GM12878 (cell line): ENCODE results near the gene MUL1. TPM values are rescaled to one million over a fixed set of nuclear protein-coding genes. Genes with fewer than 3 reads are reported as not detected.

ENCODE experiments used
- ATAC-seq: fragments of 200-7000 bp; cut with Tn5 transposase; 3 replicates; pipeline ENCODE4 v1.9.1; 2020; ENCODE audit warnings: mild to moderate bottlenecking, moderate library complexity
- BruUV-seq: library from RNA; stranded (reverse); fragments of 400-500 nt; replicated peaks from 2 replicates; lab custom pipeline; 2021; lab: Mats Ljungman, UMichigan
- CTCF ChIA-PET: fragments of 300-600 bp; sonication (Branson Sonifier 250); formaldehyde crosslinking; extraction: SDS; loops from one replicate; lab custom pipeline; 2021; ENCODE audit warnings: inconsistent platforms; lab: Yijun Ruan, JAX
- POLR2A ChIA-PET: fragments of 350-600 bp; formaldehyde crosslinking; extraction: SDS; loops from one replicate; lab custom pipeline; 2021; ENCODE audit warnings: inconsistent platforms; lab: Charles Lee
- RAD21 ChIA-PET: fragments of 300-600 bp; sonication (Branson Sonifier 250); formaldehyde crosslinking; loops from one replicate; lab custom pipeline; 2023; ENCODE audit warnings: antibody characterized with exemption; ENCODE audit not compliant: unreplicated experiment; lab: Charles Lee
- SMC1A ChIA-PET: fragments of 300-600 bp; sonication (Branson Sonifier 250); formaldehyde crosslinking; loops from one replicate; lab custom pipeline; 2023; ENCODE audit not compliant: unreplicated experiment, uncharacterized antibody; lab: Charles Lee
- DNase-seq: peaks from one replicate; pipeline ENCODE4 v3.0.0-alpha.2; 2011; ENCODE audit warnings: low read depth, low spot score
- FAIRE-seq: peaks from 3 replicates; lab custom pipeline; 2011; peaks lifted over from hg19 to GRCh38; lab: Jason Lieb, UNC
- H2AFZ ChIP-seq: 2 replicates; pipeline ENCODE4 v1.6.0; 2011; ENCODE audit warnings: low read depth, low read length, control low read depth; ENCODE audit not compliant: control insufficient read depth
- H3K27ac ChIP-seq: 2 replicates; pipeline ENCODE4 v1.5.1; 2011; ENCODE audit warnings: control low read depth; ENCODE audit not compliant: control insufficient read depth, insufficient read depth
- H3K27me3 ChIP-seq, 2 experiments: replicated peaks in 1 of 2; 2 replicates each; pipeline versions ENCODE4 v1.6.0 to v1.6.1; 2011; ENCODE audit warnings: low read length in 1 of 2; ENCODE audit not compliant: control insufficient read depth in 2 of 2, insufficient read depth in 2 of 2
- H3K36me3 ChIP-seq, 2 experiments: 2 replicates each; pipeline ENCODE4 v1.5.1; 2011; ENCODE audit warnings: low read length in 1 of 2; ENCODE audit not compliant: control insufficient read depth in 2 of 2, insufficient read depth in 2 of 2
- H3K4me1 ChIP-seq: 2 replicates; pipeline ENCODE4 v1.6.1; 2011; ENCODE audit warnings: mild to moderate bottlenecking, low read length, moderate library complexity, mixed read lengths; ENCODE audit not compliant: control insufficient read depth, insufficient read depth
- H3K4me2 ChIP-seq: 2 replicates; pipeline ENCODE4 v1.6.0; 2011; ENCODE audit warnings: control low read depth; ENCODE audit not compliant: control insufficient read depth, insufficient read depth
- H3K4me3 ChIP-seq: fragments of 200-600 bp; sonication (generic); 2 replicates; pipeline ENCODE4 v1.5.1; 2016
- H3K79me2 ChIP-seq: 2 replicates; pipeline ENCODE4 v1.6.0; 2011; ENCODE audit warnings: low read length; ENCODE audit not compliant: control insufficient read depth, insufficient read depth
- H3K9ac ChIP-seq: 2 replicates; pipeline ENCODE4 v1.8.0; 2011; ENCODE audit warnings: low read length, control low read depth, mixed read lengths; ENCODE audit not compliant: control insufficient read depth, insufficient read depth
- H3K9me3 ChIP-seq: replicated peaks from 3 replicates; pipeline ENCODE4 v1.5.1; 2011; ENCODE audit warnings: mild to moderate bottlenecking, low read length; ENCODE audit not compliant: control insufficient read depth, insufficient read depth
- H4K20me1 ChIP-seq: 2 replicates; pipeline ENCODE4 v1.6.0; 2011; ENCODE audit not compliant: control insufficient read depth, insufficient read depth
- E4F1 ChIP-seq: fragments of 450-650 bp; IDR thresholded peaks from 2 replicates; pipeline ENCODE4 v1.6.1; 2018; ENCODE audit warnings: borderline replicate concordance, mild to moderate bottlenecking; ENCODE audit not compliant: partially characterized antibody
- EGR1 ChIP-seq, 2 experiments: IDR thresholded peaks; 1 replicate in 1 of 2; 2 replicates in 1 of 2; pipeline ENCODE4 v1.6.1; 2011 to 2012; ENCODE audit warnings: low read depth in 2 of 2, low read length in 2 of 2, borderline replicate concordance in 1 of 2, mild to moderate bottlenecking in 1 of 2, moderate library complexity in 1 of 2
- HCFC1 ChIP-seq: fragments of 150-350 bp; IDR thresholded peaks from 2 replicates; pipeline ENCODE4 v1.6.1; 2014; ENCODE audit warnings: low read length
- KLF5 ChIP-seq: fragments of 450-650 bp; IDR thresholded peaks from 2 replicates; pipeline ENCODE4 v1.6.1; 2014; ENCODE audit warnings: mild to moderate bottlenecking; ENCODE audit not compliant: partially characterized antibody
- NFXL1 ChIP-seq: fragments of 450-650 bp; IDR thresholded peaks from 2 replicates; pipeline ENCODE4 v1.6.1; 2017; ENCODE audit warnings: antibody characterized with exemption, mild to moderate bottlenecking, borderline replicate concordance
- SIN3A ChIP-seq: IDR thresholded peaks from 2 replicates; pipeline ENCODE4 v1.6.1; 2012; ENCODE audit warnings: low read depth, low read length, improper control_type of control experiment
- TARDBP ChIP-seq: IDR thresholded peaks from 2 replicates; pipeline ENCODE4 v1.6.1; 2016; ENCODE audit warnings: borderline replicate concordance
- ZNF24 ChIP-seq: fragments of 450-650 bp; IDR thresholded peaks from 2 replicates; pipeline ENCODE4 v1.6.1; 2017; ENCODE audit warnings: antibody characterized with exemption, mild to moderate bottlenecking
- ZSCAN29 ChIP-seq: fragments of 450-650 bp; IDR thresholded peaks from 2 replicates; pipeline ENCODE4 v1.6.1; 2017; ENCODE audit warnings: mild to moderate bottlenecking, moderate library complexity
- WGBS: methylation state at CpG from one replicate; pipeline ENCODE4 v1.1.6; 2016; ENCODE audit warnings: low lambda C conversion rate; ENCODE audit not compliant: insufficient replicate concordance, insufficient coverage; ENCODE audit errors: missing lambda C conversion rate; 5-methylcytosine and 5-hydroxymethylcytosine counted together
- in situ Hi-C: fragments of 300-500 bp; cut with MboI; formaldehyde crosslinking; loops from 9 replicates; pipeline ENCODE4 v1.14.3; 2018; ENCODE audit warnings: mixed read lengths
- intact Hi-C: fragments of 100-400 bp; cut with micrococcal nuclease; formaldehyde crosslinking; loops from one replicate; pipeline ENCODE4 v1.14.2; 2022; ENCODE audit not compliant: unreplicated experiment
- polyA plus RNA-seq, 11 experiments: library from polyadenylated mRNA; depleted of rRNA in 4 of 11; unstranded in 6 of 11; stranded (reverse) in 5 of 11; fragments of >200 nt; fragmentation: Nextera tagmentation in 4 of 11; fragmentation: Illumina TruSeq in 1 of 11; extraction: Ambion mirVana in 4 of 11; extraction: Trizol in 1 of 11; gene quantifications; 1 replicate in 1 of 11; 2 replicates in 10 of 11; pipeline versions ENCODE4 v1.2.1 to v1.2.3, GENCODE V29; 2011 to 2016; ENCODE audit warnings: inconsistent platforms in 2 of 11, missing spikeins in 2 of 11, low read depth in 1 of 11
- total RNA-seq, 4 experiments: library from RNA; depleted of rRNA in 3 of 4; stranded (reverse); fragments of >200 nt in 3 of 4; fragmentation: Illumina TruSeq in 1 of 4; extraction: Trizol in 1 of 4; gene quantifications; 2 replicates each; pipeline versions ENCODE4 v1.2.1 to v1.2.3, GENCODE V29; 2013 to 2021

The MUL1 gene
- total and polyA plus RNA-seq, 10 of the 15 experiments (the other 5 are each of a cell fraction or from before 2014, with no cell fraction given), result 4.9 to 27.0 (median 15.5) TPM

- TF ChIP-seq E4F1, result no peak
- TF ChIP-seq ZSCAN29, result no peak
- no peak for TF ChIP-seq TARDBP
- TF ChIP-seq NFXL1, result no peak
These were observed 32.3 kb upstream of the MUL1 start (continued) for GRCh38 chr1:20540281-20540680.

- Histone ChIP-seq H3K79me2 (no peaks in the 10 kb centered on the region), H3K27ac (no peak overlapping the region), H2AFZ (no peak overlapping the region), H4K20me1 (no peaks in the 10 kb centered on the region), H3K4me1 (no peaks in the 10 kb centered on the region), H3K4me2 (no peak overlapping the region), H3K4me3 (no peak overlapping the region), H3K36me3 (no peaks in the 10 kb centered on the region), H3K9me3 (no peaks in the 10 kb centered on the region), H3K27me3 (peaks cover 0 to 1% of the 10 kb centered on the region in 2 experiments; a peak in 2 of 4 replicates), H3K9ac (no peak overlapping the region)
- no peak for DNase-seq
- SMC1A ChIA-PET, result no interaction called here
- 31% methylated on average over 3 of the region's 3 CpGs for WGBS
- CTCF ChIA-PET, result interaction anchor here (1.1 kb wide), 1 partner anchor 12 kb away, joined by 5 read pairs; no protein-coding TSS in a partner anchor
- TF ChIP-seq EGR1 (IDR thresholded peaks at IDR 0.05; ENCODE audit: borderline replicate concordance in 1 of 2, low read depth in 2 of 2, low read length in 2 of 2) (no peak), ZNF24 (no peak), HCFC1 (no peak), SIN3A (no peak), KLF5 (no peak)
- intact Hi-C loops (no loop called here), in situ Hi-C loops (no loop called here)
- RAD21 ChIA-PET, result no interaction called here
- no TSS peak for BruUV-seq
- no peak for ATAC-seq
- POLR2A ChIA-PET, result no interaction called here
- FAIRE-seq, result no peak
These were observed 31.0 kb upstream of the MUL1 start for GRCh38 chr1:20538760-20539551.
